HUDEP-2 (cell line): Measurements from ENCODE around the gene PHLDA2.

ENCODE experiments used
- DNase-seq, 76 experiments: peaks; one replicate each; lab custom pipeline; 2025; ENCODE audit not compliant: unreplicated experiment in 76 of 76; lab: John Stamatoyannopoulos, UW

PHLDA2 gene

GRCh38 chr11:2930704-2931419 is 1.6 kb upstream of the PHLDA2 start:
- peak in 63 of 76 experiments; percentile 14 to 73 (median 47) for DNase-seq

- peak in 24 of 76 experiments; percentile 8 to 67 (median 36) for DNase-seq
Measured at GRCh38 chr11:2929950-2930703, 907 bp upstream of the PHLDA2 start.

- peak in 38 of 76 experiments; percentile 27 to 71 (median 50) for DNase-seq
Measured at GRCh38 chr11:2929531-2929949, 320 bp upstream of the PHLDA2 start.

- DNase-seq, result peak in 2 of 76 experiments; percentile 13 to 20
Measured at GRCh38 chr11:2927851-2928604, 1.2 kb downstream of the PHLDA2 start.

GRCh38 chr11:2927121-2927800 is 2.0 kb downstream of the PHLDA2 start:
- DNase-seq, result no peak

GRCh38 chr11:2926611-2927051 is 2.6 kb downstream of the PHLDA2 start:
- no peak for DNase-seq

GRCh38 chr11:2924821-2925675 is 4.2 kb downstream of the PHLDA2 start:
- no peak for DNase-seq

GRCh38 chr11:2924381-2924780 is 4.8 kb downstream of the PHLDA2 start:
- peak in 2 of 76 experiments; percentile 21 to 26 for DNase-seq

GRCh38 chr11:2923446-2924375 is 5.5 kb downstream of the PHLDA2 start:
- DNase-seq, result no peak

GRCh38 chr11:2922655-2923054 is 6.6 kb downstream of the PHLDA2 start:
- DNase-seq, result no peak

GRCh38 chr11:2921742-2922493 is 7.3 kb downstream of the PHLDA2 start:
- no peak for DNase-seq

GRCh38 chr11:2921261-2921660 is 8.0 kb downstream of the PHLDA2 start:
- DNase-seq, result peak in 1 of 76 experiments; percentile 10

- no peak for DNase-seq
Measured at GRCh38 chr11:2920343-2920742, 8.9 kb downstream of the PHLDA2 start.

GRCh38 chr11:2919837-2920236 is 9.4 kb downstream of the PHLDA2 start:
- DNase-seq, result no peak

GRCh38 chr11:2919188-2919587 is 10.0 kb downstream of the PHLDA2 start:
- no peak for DNase-seq

GRCh38 chr11:2917842-2918490 is 11.3 kb downstream of the PHLDA2 start:
- DNase-seq, result no peak

GRCh38 chr11:2916892-2917645 is 12.2 kb downstream of the PHLDA2 start:
- no peak for DNase-seq
